Body of pancreas (tissue), 4 donors: ENCODE results near the gene RNU6-1. TPM values are rescaled to one million over a fixed set of nuclear protein-coding genes. Genes with fewer than 3 reads are reported as not detected.

ENCODE experiments used
- ATAC-seq: fragments of 150-250 bp; one replicate; pipeline ENCODE4 v1.9.1; 2016
- DNase-seq, 4 donors: peaks; one replicate each; pipeline ENCODE4 v3.0.0-alpha.2; 2019
- H3K27ac ChIP-seq, 4 donors: fragments of 200-600 bp; sonication (generic); 1 replicate in 3 of 4; 2 replicates in 1 of 4; pipeline versions ENCODE4 v1.5.1 to v1.6.1; 2016 to 2019; ENCODE audit warnings: mild to moderate bottlenecking in 1 of 4, mixed read lengths in 1 of 4, moderate library complexity in 1 of 4
- H3K27me3 ChIP-seq, 2 donors: fragments of 200-600 bp; sonication (generic); one replicate each; pipeline ENCODE4 v1.6.0; 2016; ENCODE audit warnings: mild to moderate bottlenecking in 1 of 2
- H3K36me3 ChIP-seq, 2 donors: fragments of 200-600 bp; sonication (generic); replicated peaks in 1 of 2; 2 replicates each; pipeline ENCODE4 v1.5.1; 2016; ENCODE audit warnings: low read depth in 2 of 2; ENCODE audit not compliant: insufficient read depth in 1 of 2
- H3K4me1 ChIP-seq: fragments of 200-600 bp; sonication (generic); one replicate; pipeline ENCODE4 v1.6.0; 2016
- H3K4me3 ChIP-seq, 2 donors: fragments of 200-600 bp; sonication (generic); 1 replicate in 1 of 2; 2 replicates in 1 of 2; pipeline ENCODE4 v1.5.1; 2016 to 2019
- H3K9me3 ChIP-seq, 3 donors: fragments of 200-600 bp; sonication (generic); 1 replicate in 2 of 3; 2 replicates in 1 of 3; pipeline ENCODE4 v1.5.1; 2016
- POLR2A ChIP-seq, 3 donors: fragments of 450-650 bp; IDR thresholded peaks; one replicate each; pipeline ENCODE4 v1.6.1; 2016; ENCODE audit warnings: antibody characterized with exemption in 3 of 3, mild to moderate bottlenecking in 2 of 3
- WGBS, 2 donors: methylation state at CpG; one replicate each; pipeline ENCODE4 v1.1.5; 2017; 5-methylcytosine and 5-hydroxymethylcytosine counted together
- intact Hi-C: fragments of 100-400 bp; cut with DNase I; formaldehyde crosslinking; loops from one replicate; pipeline ENCODE4 v1.15.1; 2023
- total RNA-seq, 2 donors: library from RNA; depleted of rRNA; stranded (reverse); fragments of >200 nt; gene quantifications; one replicate each; pipeline ENCODE4 v1.1.0, GENCODE V29; 2016
- TF ChIP-seq, protein P1 (sequence below), 7 experiments: fragments of 450-650 bp in 4 of 7; fragments of 200-600 bp in 3 of 7; sonication (generic) in 3 of 7; IDR thresholded peaks; one replicate each; pipeline ENCODE4 v1.5.1; 2016 to 2019; ENCODE audit warnings: antibody characterized with exemption in 7 of 7

Gene RNU6-1
- total RNA-seq, 2 donors from 2014 or later = not detected

GRCh38 chr15:67801926-67802914, 37.6 kb downstream of the RNU6-1 start:
- Histone ChIP-seq H3K27ac (no peak overlapping the region), H3K9me3 (no peaks in the 10 kb centered on the region), H3K4me1 (no peaks in the 10 kb centered on the region), H3K4me3 (no peak overlapping the region), H3K36me3 (no peaks in the 10 kb centered on the region), H3K27me3 (no peaks in the 10 kb centered on the region)
- WGBS, 2 donors = 89 to 92% methylated on average over 15 to 19 of the region's 19 CpGs
- TF ChIP-seq POLR2A (IDR thresholded peaks at IDR 0.05) = no peak
- TF ChIP-seq, protein P1, sequence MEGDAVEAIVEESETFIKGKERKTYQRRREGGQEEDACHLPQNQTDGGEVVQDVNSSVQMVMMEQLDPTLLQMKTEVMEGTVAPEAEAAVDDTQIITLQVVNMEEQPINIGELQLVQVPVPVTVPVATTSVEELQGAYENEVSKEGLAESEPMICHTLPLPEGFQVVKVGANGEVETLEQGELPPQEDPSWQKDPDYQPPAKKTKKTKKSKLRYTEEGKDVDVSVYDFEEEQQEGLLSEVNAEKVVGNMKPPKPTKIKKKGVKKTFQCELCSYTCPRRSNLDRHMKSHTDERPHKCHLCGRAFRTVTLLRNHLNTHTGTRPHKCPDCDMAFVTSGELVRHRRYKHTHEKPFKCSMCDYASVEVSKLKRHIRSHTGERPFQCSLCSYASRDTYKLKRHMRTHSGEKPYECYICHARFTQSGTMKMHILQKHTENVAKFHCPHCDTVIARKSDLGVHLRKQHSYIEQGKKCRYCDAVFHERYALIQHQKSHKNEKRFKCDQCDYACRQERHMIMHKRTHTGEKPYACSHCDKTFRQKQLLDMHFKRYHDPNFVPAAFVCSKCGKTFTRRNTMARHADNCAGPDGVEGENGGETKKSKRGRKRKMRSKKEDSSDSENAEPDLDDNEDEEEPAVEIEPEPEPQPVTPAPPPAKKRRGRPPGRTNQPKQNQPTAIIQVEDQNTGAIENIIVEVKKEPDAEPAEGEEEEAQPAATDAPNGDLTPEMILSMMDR (IDR thresholded peaks at IDR 0.05) = no peak
- ATAC-seq (no peak), DNase-seq (no peak)
- intact Hi-C loops = no loop called here

- TF ChIP-seq POLR2A (IDR thresholded peaks at IDR 0.05) = no peak
- TF ChIP-seq, protein P1 (IDR thresholded peaks at IDR 0.05) = no peak
These were observed 38.7 kb downstream of the RNU6-1 start for GRCh38 chr15:67801142-67801541.

GRCh38 chr15:67799801-67800205, 40.0 kb downstream of the RNU6-1 start:
- ATAC-seq = no peak
- no peak for DNase-seq
- Histone ChIP-seq H3K27me3 (no peaks in the 10 kb centered on the region), H3K4me1 (no peaks in the 10 kb centered on the region), H3K36me3 (no peaks in the 10 kb centered on the region), H3K4me3 (no peak overlapping the region), H3K9me3 (no peaks in the 10 kb centered on the region), H3K27ac (no peak overlapping the region)
- no peak for TF ChIP-seq POLR2A (IDR thresholded peaks at IDR 0.05)
- TF ChIP-seq, protein P1 (IDR thresholded peaks at IDR 0.05) = no peak
- WGBS, 2 donors = 68 to 81% methylated on average over 6 of the region's 6 CpGs
- intact Hi-C loops = no loop called here

More at GRCh38 chr15:67801142-67801541, 38.7 kb downstream of the RNU6-1 start:
- Histone ChIP-seq H3K4me3 (no peak overlapping the region), H3K4me1 (no peaks in the 10 kb centered on the region), H3K27me3 (no peaks in the 10 kb centered on the region), H3K27ac (no peak overlapping the region), H3K36me3 (no peaks in the 10 kb centered on the region), H3K9me3 (no peaks in the 10 kb centered on the region)
- ATAC-seq = no peak
- intact Hi-C loops = no loop called here
- WGBS, 2 donors = 90 to 96% methylated on average over 2 of the region's 2 CpGs
- DNase-seq = no peak

- no peak for ATAC-seq
- Histone ChIP-seq H3K4me1 (no peaks in the 10 kb centered on the region), H3K27ac (no peak overlapping the region), H3K4me3 (no peak overlapping the region), H3K9me3 (no peaks in the 10 kb centered on the region), H3K36me3 (no peaks in the 10 kb centered on the region), H3K27me3 (no peaks in the 10 kb centered on the region)
- DNase-seq = no peak
- TF ChIP-seq, protein P1 (IDR thresholded peaks at IDR 0.05) = no peak
- no peak for TF ChIP-seq POLR2A (IDR thresholded peaks at IDR 0.05)
- intact Hi-C loops = no loop called here
- WGBS, 2 donors = 84 to 85% methylated on average over 4 of the region's 4 CpGs
These were observed 43.4 kb downstream of the RNU6-1 start for GRCh38 chr15:67796196-67797127.
